HG02885 (cell line): Measurements from ENCODE around the gene TMC3.
A peak's percentile ranks its signal among the peaks of the same experiment; 100 is the strongest.
"Not testable (repeated sequence)": the region's sequence is repeated elsewhere in the genome, so short reads cannot be mapped to it uniquely, and the experiment has no call there.

Source experiments
- ATAC-seq: cut with Tn5 transposase; IDR thresholded peaks from one replicate; pipeline ENCODE4 v1.9.1; 2021; ENCODE audit warnings: mild to moderate bottlenecking; ENCODE audit not compliant: unreplicated experiment, poor library complexity

Gene TMC3

DNA sequence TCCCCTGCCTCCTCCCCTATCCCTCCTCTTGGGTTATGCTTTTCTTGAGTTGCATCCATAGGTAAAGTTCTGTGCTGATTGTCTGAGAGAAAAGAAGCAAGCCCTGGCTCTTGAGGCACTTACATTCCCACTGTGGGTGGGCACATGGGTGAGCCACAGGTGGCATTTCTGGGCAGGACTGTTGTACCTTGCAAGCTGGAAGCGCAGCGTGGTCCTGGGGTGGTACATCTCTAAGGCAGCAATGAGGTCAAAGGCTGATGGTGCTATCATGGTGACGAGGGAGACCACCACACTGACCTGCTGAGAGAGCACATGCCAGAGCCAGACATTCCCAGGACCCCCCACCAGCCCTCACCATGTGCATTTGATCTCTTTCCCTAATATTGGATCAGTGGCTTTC, 24.7 kb downstream of the TMC3 start:
- ATAC-seq, result no peak

- not testable (repeated sequence) for ATAC-seq
Observed at GRCh38 chr15:81348691-81349090, 25.3 kb downstream of the TMC3 start.

GRCh38 chr15:81347910-81348309, 26.1 kb downstream of the TMC3 start:
- ATAC-seq, result no peak

GRCh38 chr15:81346611-81347010, 27.4 kb downstream of the TMC3 start:
- no peak for ATAC-seq

GRCh38 chr15:81343371-81343770, 30.6 kb downstream of the TMC3 start:
- no peak for ATAC-seq

GRCh38 chr15:81341351-81341750, 32.7 kb downstream of the TMC3 start:
- no peak for ATAC-seq

- ATAC-seq, result no peak
Observed at GRCh38 chr15:81339851-81340250, 34.2 kb downstream of the TMC3 start.

GRCh38 chr15:81339321-81339720, 34.7 kb downstream of the TMC3 start:
- no peak for ATAC-seq

- no peak for ATAC-seq
Observed at GRCh38 chr15:81338170-81339007, 35.6 kb downstream of the TMC3 start.

GRCh38 chr15:81337713-81338157, 36.3 kb downstream of the TMC3 start:
- ATAC-seq, result no peak

DNA sequence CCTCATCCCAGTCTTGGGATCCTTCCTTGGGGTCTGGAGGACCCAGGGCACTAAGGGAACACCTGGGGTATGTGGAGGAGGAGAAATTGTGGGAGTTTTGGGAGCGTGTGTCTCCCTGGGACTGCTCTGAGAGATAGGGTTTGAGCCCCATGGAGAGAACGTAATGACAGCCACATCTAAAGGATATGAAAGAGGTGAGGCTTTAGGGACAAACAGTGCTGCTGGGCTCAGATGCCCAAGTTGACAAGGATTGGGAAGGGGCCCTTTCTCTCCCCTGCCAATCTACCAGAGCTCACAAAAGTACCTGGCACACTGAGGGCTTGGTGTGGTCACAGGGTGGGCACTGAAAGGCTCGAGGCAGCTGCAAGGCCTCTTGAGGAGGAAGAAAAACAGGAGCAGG, 36.8 kb downstream of the TMC3 start:
- ATAC-seq, result no peak

GRCh38 chr15:81336568-81336967, 37.4 kb downstream of the TMC3 start:
- ATAC-seq, result peak; percentile 59

DNA sequence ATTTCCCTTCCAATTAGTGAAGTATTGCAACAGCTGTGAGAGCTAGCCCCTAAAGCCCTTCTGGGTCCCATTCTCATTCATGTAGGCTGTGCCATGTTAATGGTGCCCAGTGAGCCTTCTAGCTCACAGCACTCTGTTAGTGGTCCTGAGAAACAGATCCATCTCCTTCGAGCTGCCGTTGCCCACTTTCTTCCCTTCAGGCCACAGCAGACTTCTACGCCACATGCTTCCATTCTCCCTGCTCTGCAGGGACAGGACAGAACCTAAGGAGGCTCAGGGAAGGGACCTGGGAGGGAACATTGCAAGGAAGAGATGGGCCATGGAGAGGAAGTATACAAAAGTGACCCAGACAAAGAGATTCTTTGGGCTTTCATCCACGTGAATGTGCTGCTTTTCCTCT, 38.4 kb downstream of the TMC3 start:
- no peak for ATAC-seq

DNA sequence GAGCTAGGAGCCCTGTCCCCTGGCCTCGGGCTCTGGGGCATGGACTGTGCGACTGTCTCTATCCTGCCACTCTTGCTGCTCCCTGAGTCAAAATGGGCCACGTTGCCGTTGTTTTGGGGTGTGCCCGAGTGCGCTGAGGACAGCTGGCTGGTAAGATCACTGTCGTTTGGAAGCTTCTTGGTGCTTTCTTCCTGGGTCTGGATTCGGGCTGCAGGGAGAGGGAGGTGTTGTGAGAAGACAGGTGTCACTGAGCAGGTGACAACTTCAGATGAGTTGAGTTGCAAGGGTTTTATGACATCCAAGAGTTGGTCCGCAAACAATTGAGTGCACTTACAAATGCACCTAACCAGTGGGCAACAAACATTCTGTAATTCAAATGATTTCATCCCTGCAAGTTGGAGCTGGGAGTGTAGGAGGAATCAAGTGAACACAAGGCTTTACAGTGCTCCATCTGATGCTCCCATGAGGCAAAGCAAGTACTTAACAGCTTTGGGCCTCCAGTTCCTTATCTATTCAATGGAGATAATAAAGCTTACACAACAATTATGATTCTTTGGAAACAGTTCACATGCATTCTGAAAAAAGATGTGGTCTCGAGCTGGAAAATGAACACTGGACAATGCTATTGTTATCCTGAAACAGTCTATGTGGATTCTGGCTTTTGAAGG, 39.1 kb downstream of the TMC3 start:
- ATAC-seq, result no peak

GRCh38 chr15:81333363-81333762, 40.6 kb downstream of the TMC3 start:
- ATAC-seq, result no peak

DNA sequence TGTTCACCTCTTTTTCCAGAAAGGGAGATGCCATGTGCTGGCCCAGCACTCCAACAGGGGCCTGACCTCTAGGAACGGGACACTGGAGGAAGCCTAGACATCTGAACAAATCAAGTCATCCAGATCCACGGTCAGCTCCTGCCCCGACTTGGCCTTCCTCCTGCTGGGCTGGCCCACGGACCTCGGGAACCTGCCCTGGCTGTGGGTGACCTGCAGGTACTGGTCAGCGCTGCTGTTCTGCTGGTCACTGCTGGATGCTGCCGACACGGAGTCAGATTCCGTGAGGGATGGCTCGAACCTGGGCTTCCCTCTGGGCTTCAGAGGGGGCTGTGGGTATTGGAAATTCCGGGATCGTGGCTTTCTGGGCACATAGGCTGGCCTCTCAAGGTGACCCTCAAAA, 41.7 kb downstream of the TMC3 start:
- ATAC-seq, result no peak

DNA sequence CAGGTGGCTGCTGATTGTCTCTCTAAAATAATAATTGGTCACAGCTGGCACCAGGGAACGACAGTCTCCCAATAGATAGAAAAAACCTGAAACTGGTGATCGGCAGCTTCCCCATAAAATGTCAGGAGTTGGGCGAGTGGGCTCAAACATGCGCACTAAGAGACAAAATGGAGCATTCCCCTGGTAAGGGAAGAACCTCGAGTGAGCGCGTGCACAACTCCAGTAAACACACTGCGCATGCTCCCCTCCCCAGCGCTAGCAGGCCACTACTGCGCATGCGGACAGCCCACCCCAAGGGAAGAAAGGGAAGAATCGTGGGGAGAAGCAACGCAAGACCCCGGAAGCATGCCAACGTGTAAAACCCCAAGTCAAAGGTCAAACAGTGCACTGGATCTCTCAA, 42.4 kb downstream of the TMC3 start:
- ATAC-seq, result no peak

DNA sequence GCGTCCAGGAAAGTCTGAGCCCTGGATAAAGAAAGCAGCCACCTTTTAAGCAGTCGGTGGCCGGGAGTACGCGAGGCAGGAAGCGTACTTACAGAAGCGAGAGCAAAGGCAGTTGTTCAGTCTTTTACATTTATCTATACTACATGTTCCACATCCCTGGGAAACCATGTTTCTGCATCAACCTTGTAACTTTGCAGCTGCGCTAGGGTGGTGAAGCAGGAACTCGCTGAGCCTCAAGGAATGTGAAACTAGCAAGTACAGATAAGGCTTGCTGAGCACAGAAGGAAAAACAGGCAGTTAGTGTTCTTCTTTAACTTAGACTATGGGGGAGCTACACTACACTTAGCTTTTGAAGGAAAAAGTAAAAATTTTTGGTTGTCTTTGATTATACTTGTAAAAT, 42.9 kb downstream of the TMC3 start:
- not testable (repeated sequence) for ATAC-seq

DNA sequence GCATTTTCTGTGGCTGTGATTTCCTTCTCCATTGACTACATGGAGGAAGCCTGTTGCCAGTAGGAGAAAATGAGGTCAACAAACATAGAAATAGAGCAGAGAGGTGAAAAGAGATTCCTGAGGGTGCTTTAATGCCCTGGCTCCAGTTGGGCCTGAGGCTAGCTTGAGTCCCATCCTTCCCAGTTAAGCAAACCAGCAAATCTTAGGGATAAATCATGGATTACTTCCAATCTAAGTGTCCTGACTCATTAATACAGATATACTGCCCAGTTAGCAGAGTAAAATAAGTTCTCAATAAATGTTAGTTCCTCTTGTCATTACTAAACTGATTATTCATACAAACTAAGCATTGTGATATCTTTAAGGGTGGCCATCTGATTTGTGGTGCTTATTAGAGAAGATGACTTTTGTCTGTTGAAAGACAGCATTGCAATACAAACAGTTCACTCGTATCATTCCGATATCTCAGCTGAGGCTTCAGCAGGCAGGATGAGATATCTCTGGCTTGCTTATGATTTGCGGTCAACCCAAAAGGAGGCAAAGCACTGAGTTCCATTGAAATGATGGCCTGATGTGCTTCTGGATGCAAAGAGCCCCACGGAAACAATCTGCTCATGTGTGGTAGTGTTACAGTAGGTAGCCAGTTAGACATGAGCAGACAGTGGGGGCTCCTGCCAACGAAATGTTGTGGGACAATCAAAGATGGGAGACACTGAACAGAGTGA, 43.5 kb downstream of the TMC3 start:
- ATAC-seq, result no peak

DNA sequence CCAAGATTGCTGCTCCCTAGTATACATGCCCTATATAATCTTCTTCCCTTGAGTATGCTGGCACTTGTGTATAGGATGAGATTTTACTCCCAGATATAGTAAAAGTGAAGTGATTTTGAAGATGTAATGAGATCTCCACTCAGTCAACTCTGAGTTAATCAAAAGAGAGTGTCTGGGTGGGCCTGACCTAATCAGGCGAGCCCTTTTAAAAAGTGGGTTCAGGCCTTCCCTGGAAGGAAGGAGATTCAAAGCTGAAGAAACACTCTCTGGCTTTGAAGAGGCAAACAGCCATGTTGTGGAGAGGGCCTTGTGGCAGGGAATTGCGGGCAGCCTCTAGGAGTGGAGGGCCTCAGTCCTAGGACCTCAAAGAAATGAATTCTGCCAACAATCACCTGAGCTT, 44.6 kb downstream of the TMC3 start:
- ATAC-seq, result no peak

DNA sequence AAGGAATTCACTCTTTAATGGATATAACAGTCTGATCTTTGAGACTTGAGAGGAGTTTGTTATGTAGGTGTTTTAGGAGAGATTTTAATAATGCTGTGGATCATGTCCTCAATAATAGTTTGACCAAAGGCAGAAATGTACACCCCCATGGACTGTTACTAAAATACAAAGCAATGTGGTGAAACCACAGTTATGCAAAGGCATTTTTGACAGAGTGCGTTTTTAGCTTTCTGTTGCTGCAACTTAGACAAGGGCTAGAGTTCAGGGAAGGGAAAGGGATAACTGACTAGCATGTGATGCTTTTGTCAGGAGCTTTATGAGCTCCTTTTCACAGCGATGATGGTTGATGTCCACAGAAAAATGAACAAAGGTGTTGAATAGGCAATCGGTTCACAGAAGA, 46.5 kb downstream of the TMC3 start:
- no peak for ATAC-seq
